Mesendoderm (in vitro differentiated cells): ENCODE results near the gene TTC38.

Experiments
- DNase-seq: peaks from one replicate; pipeline ENCODE4 v3.0.0; 2013
- H2AK5ac ChIP-seq: 2 replicates; pipeline ENCODE4 v1.6.1; 2013; ENCODE audit warnings: low read length, inconsistent platforms
- H2BK120ac ChIP-seq: 2 replicates; pipeline ENCODE4 v1.6.1; 2013; ENCODE audit warnings: low read depth, mild to moderate bottlenecking, low read length, moderate library complexity, mixed read lengths
- H2BK15ac ChIP-seq: replicated peaks from 2 replicates; pipeline ENCODE4 v1.6.1; 2013; ENCODE audit warnings: low read depth, mild to moderate bottlenecking, moderate library complexity
- H2BK5ac ChIP-seq: 2 replicates; pipeline ENCODE4 v1.6.1; 2013; ENCODE audit warnings: low read length, inconsistent platforms
- H3K18ac ChIP-seq: 2 replicates; pipeline ENCODE4 v1.6.1; 2013; ENCODE audit warnings: mild to moderate bottlenecking, low read length, mixed read lengths
- H3K23ac ChIP-seq: one replicate; pipeline ENCODE4 v1.6.1; 2013; ENCODE audit warnings: low read length
- H3K27ac ChIP-seq: 2 replicates; pipeline ENCODE4 v1.5.1; 2013; ENCODE audit warnings: low read depth, mild to moderate bottlenecking, inconsistent platforms, low read length, moderate library complexity
- H3K27me3 ChIP-seq: 2 replicates; pipeline ENCODE4 v1.6.1; 2013; ENCODE audit warnings: low read length, control low read depth, mild to moderate bottlenecking, inconsistent platforms; ENCODE audit not compliant: insufficient read depth, poor library complexity
- H3K36me3 ChIP-seq: 2 replicates; pipeline ENCODE4 v1.6.1; 2013; ENCODE audit warnings: low read length, inconsistent platforms; ENCODE audit not compliant: control insufficient read depth, insufficient read depth
- H3K4ac ChIP-seq: one replicate; pipeline ENCODE4 v1.6.1; 2013; ENCODE audit warnings: low read depth, mild to moderate bottlenecking, low read length, moderate library complexity
- H3K4me1 ChIP-seq: 2 replicates; pipeline ENCODE4 v1.6.1; 2013; ENCODE audit warnings: low read depth, low read length, inconsistent platforms; ENCODE audit not compliant: control insufficient read depth
- H3K4me2 ChIP-seq: 2 replicates; pipeline ENCODE4 v1.6.1; 2013; ENCODE audit warnings: low read length
- H3K4me3 ChIP-seq: 2 replicates; pipeline ENCODE4 v1.5.1; 2013; ENCODE audit warnings: mild to moderate bottlenecking, low read length
- H3K56ac ChIP-seq: one replicate; pipeline ENCODE4 v1.6.1; 2013; ENCODE audit warnings: low read length
- H3K79me1 ChIP-seq: 2 replicates; pipeline ENCODE4 v1.6.1; 2013; ENCODE audit warnings: low read length, inconsistent platforms
- H3K79me2 ChIP-seq: 2 replicates; pipeline ENCODE4 v1.6.1; 2013; ENCODE audit warnings: mild to moderate bottlenecking, low read length; ENCODE audit not compliant: control insufficient read depth, insufficient read depth
- H3K9ac ChIP-seq: 2 replicates; pipeline ENCODE4 v1.6.1; 2013; ENCODE audit warnings: low read length, inconsistent platforms
- H4K5ac ChIP-seq: one replicate; pipeline ENCODE4 v1.6.1; 2013; ENCODE audit warnings: low read length
- H4K8ac ChIP-seq: one replicate; pipeline ENCODE4 v1.6.1; 2013; ENCODE audit warnings: low read depth, mild to moderate bottlenecking, control low read depth, low read length, moderate library complexity
- WGBS: extraction: QIAGEN DNeasy Blood & Tissue Kit; methylation state at CpG from one replicate; pipeline ENCODE4 v1.1.7; 2013; ENCODE audit warnings: low lambda C conversion rate, missing lambda C conversion rate; ENCODE audit not compliant: insufficient coverage; ENCODE audit errors: extremely low coverage; 5-methylcytosine and 5-hydroxymethylcytosine counted together

TTC38 gene

GRCh38 chr22:46292173-46292572 is 24.4 kb downstream of the TTC38 start:
- WGBS: no CpG with 5 or more reads among the region's 3 CpGs

GRCh38 chr22:46292732-46293131 is 24.9 kb downstream of the TTC38 start:
- Histone ChIP-seq H3K18ac (no peak overlapping the region), H2BK120ac (no peak overlapping the region), H4K8ac (no peak overlapping the region), H3K4ac (no peak overlapping the region), H4K5ac (no peak overlapping the region), H3K36me3 (no peaks in the 10 kb centered on the region), H3K4me1 (no peaks in the 10 kb centered on the region), H2AK5ac (no peak overlapping the region), H3K23ac (no peak overlapping the region), H3K79me1 (peaks cover 5% of the 10 kb centered on the region), H3K79me2 (peaks cover 5% of the 10 kb centered on the region), H2BK5ac (no peak overlapping the region), H3K27me3 (no peaks in the 10 kb centered on the region), H2BK15ac (no peak overlapping the region), H3K4me2 (no peak overlapping the region), H3K56ac (no peak overlapping the region), H3K9ac (no peak overlapping the region), H3K4me3 (no peak overlapping the region), H3K27ac (no peak overlapping the region)
- no peak for DNase-seq
- no CpG with 5 or more reads among the region's 14 CpGs for WGBS

More at GRCh38 chr22:46292173-46292572, 24.4 kb downstream of the TTC38 start:
- no peak overlapping the region for H2BK5ac ChIP-seq
- H3K4me1 ChIP-seq: no peaks in the 10 kb centered on the region
- H3K23ac ChIP-seq: no peak overlapping the region
- H2BK120ac ChIP-seq: no peak overlapping the region
- H3K27me3 ChIP-seq: no peaks in the 10 kb centered on the region
- H3K4me2 ChIP-seq: no peak overlapping the region
- no peak overlapping the region for H2AK5ac ChIP-seq
- no peak overlapping the region for H3K4me3 ChIP-seq
- no peak for DNase-seq
- no peak overlapping the region for H3K18ac ChIP-seq
- H3K36me3 ChIP-seq: no peaks in the 10 kb centered on the region
- H3K79me1 ChIP-seq: no peaks in the 10 kb centered on the region
- no peak overlapping the region for H3K4ac ChIP-seq
- H2BK15ac ChIP-seq: no peak overlapping the region
- H4K8ac ChIP-seq: no peak overlapping the region
- no peak overlapping the region for H3K56ac ChIP-seq
- no peak overlapping the region for H3K27ac ChIP-seq
- H4K5ac ChIP-seq: no peak overlapping the region
- no peaks in the 10 kb centered on the region for H3K79me2 ChIP-seq
- no peak overlapping the region for H3K9ac ChIP-seq

DNA sequence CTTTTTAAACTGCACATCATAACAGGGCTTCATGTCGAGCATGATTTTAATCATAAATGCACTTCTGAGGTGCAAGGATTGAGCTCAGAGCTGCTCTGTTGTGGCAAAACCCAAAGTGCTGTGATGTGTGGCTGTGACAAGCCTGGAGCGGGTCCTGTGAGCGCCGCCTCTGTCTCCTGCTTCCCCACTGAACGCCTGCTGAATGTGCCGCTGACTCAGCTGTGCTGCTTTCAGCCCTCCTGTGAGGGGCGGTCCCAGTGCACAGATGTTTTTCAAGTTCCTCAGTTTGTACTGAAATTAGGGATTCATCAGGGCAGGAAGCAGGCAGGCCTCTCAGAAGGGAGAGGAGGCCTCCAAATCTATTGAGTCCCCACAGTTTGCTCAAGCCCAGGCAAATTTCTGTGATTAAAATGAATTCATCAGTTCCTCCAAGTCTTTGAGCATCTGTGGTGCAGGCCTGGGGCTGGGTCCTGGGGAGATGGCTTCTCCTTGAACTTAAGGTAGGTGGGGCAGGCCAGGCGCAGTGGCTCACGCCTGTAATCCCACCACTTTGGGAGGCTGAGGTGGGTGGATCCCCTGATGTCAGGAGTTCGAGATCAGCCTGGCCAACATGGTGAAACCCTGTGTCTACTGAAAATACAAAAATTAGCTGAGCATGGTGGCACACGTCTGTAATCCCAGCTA is 25.9 kb downstream of the TTC38 start:
- no peak overlapping the region for H3K23ac ChIP-seq
- no peak for DNase-seq

GRCh38 chr22:46294784-46295183 is 27.0 kb downstream of the TTC38 start:
- WGBS: no CpG with 5 or more reads among the region's 2 CpGs
- no peak overlapping the region for H3K4ac ChIP-seq
- H3K27ac ChIP-seq: no peak overlapping the region
- no peak overlapping the region for H3K18ac ChIP-seq
- no peak overlapping the region for H2BK15ac ChIP-seq
- no peak overlapping the region for H3K9ac ChIP-seq
- no peaks in the 10 kb centered on the region for H3K4me1 ChIP-seq
- H4K5ac ChIP-seq: no peak overlapping the region
- H3K27me3 ChIP-seq: no peaks in the 10 kb centered on the region
- H2BK5ac ChIP-seq: no peak overlapping the region
- H3K23ac ChIP-seq: no peak overlapping the region
- H3K36me3 ChIP-seq: peaks cover 6% of the 10 kb centered on the region
- H4K8ac ChIP-seq: no peak overlapping the region
- no peak overlapping the region for H3K4me3 ChIP-seq
- no peak overlapping the region for H2BK120ac ChIP-seq
- no peak for DNase-seq
- no peak overlapping the region for H3K56ac ChIP-seq
- H3K79me2 ChIP-seq: peaks cover 17% of the 10 kb centered on the region
- H3K79me1 ChIP-seq: peaks cover 13% of the 10 kb centered on the region
- H2AK5ac ChIP-seq: no peak overlapping the region
- H3K4me2 ChIP-seq: no peak overlapping the region

More for the DNA sequence above, 25.9 kb downstream of the TTC38 start:
- Histone ChIP-seq H2BK5ac (no peak overlapping the region), H3K27ac (no peak overlapping the region), H3K56ac (no peak overlapping the region), H3K27me3 (no peaks in the 10 kb centered on the region), H3K36me3 (no peaks in the 10 kb centered on the region), H3K79me2 (peaks cover 10% of the 10 kb centered on the region), H2BK15ac (no peak overlapping the region), H3K4me2 (no peak overlapping the region), H3K4me3 (no peak overlapping the region), H2AK5ac (no peak overlapping the region), H4K5ac (no peak overlapping the region), H3K4me1 (no peaks in the 10 kb centered on the region), H3K79me1 (peaks cover 7% of the 10 kb centered on the region), H3K18ac (no peak overlapping the region), H2BK120ac (no peak overlapping the region), H3K4ac (no peak overlapping the region), H4K8ac (no peak overlapping the region), H3K9ac (no peak overlapping the region)
- no CpG with 5 or more reads among the region's 11 CpGs for WGBS

DNA sequence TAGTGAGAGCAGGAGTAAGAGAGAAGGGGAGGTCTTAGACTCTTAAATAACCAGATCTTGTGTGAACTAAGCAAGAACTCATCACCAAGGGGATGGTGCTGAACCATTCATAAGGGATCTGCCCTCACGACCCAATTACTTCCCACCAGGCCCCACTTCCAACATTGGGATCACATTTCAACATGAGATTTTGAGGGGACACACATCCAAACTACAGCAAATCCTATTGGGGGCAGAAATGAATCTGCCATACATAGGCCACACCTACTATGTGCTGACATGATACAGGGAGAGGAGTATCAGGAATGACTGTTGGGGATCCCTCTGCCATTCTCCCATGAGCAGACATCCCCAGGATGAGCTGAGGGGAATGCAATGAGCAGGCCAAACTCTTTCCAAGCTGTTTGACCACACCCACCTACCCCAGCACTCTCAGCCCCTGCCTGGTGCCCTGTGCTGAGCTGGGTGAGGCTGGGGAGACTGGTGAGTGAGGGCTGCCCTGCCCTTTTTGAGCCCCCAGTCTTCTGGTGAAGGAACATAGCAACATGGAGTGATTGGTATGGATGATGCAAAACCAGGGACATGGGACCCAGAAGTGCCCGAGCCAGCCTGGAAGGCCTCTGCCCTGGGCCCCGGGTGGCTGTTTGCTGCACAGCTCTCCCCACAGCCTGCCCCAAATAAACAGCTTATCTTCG is 27.6 kb downstream of the TTC38 start:
- DNase-seq: no peak
- no CpG with 5 or more reads among the region's 4 CpGs for WGBS
- Histone ChIP-seq H3K4me3 (no peak overlapping the region), H3K27me3 (no peaks in the 10 kb centered on the region), H3K4me1 (no peaks in the 10 kb centered on the region), H3K36me3 (peaks cover 8% of the 10 kb centered on the region), H3K56ac (peak overlapping the region; percentile 88), H3K27ac (no peak overlapping the region), H3K79me1 (peaks cover 15% of the 10 kb centered on the region), H4K5ac (no peak overlapping the region), H2BK120ac (no peak overlapping the region), H3K23ac (peak overlapping the region; percentile 57), H2AK5ac (peak overlapping the region; percentile 50), H3K18ac (no peak overlapping the region), H3K9ac (peak overlapping the region; percentile 62), H4K8ac (no peak overlapping the region), H2BK15ac (no peak overlapping the region), H3K79me2 (peaks cover 17% of the 10 kb centered on the region), H3K4me2 (peak overlapping the region; percentile 56), H3K4ac (peak overlapping the region; percentile 56), H2BK5ac (no peak overlapping the region)
